ENCODE data around the gene RIN3.

The RIN3 gene

DNA sequence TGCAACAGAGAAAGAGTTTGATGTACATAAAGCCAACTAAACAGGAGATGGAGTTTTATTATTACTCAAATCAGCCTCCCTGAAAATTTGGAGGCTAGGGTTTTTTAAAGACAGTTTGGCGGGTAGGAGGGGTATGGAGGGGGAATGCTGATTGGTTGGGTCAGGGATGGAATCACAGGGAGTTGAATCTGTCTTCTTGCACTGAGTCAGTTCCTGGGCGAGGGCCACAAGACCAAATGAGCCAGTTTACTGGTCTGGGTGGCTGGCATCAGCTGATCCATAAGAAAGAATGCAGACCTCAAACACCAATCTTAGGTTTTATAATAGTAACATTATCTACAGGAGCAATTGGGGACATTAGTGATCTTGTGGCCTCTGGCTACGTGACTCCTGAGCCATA, 64.9 kb downstream of the RIN3 start:
- DNase-seq = no peak

GRCh38 chr14:92579244-92579936, 65.8 kb downstream of the RIN3 start:
- no peak for DNase-seq

DNA sequence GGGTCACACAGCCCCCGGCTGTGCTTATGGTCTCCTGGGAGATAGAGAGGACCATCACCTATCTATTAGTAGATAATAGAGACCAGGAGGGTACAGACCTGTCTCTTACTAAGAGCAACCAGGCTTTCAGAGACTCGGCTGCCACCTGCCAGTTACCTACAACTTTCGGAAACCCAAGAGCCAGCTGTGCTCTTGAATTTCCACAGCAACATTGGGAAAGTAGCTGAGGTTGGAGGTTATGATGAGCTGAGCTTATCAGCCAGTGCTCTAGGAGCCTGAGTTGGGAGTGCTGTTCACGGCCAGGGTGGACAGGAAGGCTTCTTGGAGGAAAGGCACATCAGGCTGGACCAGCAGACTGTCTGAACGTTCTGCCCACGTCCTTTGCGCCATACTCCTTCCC, 67.6 kb downstream of the RIN3 start:
- no peak for DNase-seq

- no peak for DNase-seq
Observed at GRCh38 chr14:92581966-92582566, 68.5 kb downstream of the RIN3 start.

- DNase-seq = peak; percentile 48
Observed at GRCh38 chr14:92582706-92583452, 69.3 kb downstream of the RIN3 start.

GRCh38 chr14:92584220-92584619, 70.6 kb downstream of the RIN3 start:
- no peak for DNase-seq

DNA sequence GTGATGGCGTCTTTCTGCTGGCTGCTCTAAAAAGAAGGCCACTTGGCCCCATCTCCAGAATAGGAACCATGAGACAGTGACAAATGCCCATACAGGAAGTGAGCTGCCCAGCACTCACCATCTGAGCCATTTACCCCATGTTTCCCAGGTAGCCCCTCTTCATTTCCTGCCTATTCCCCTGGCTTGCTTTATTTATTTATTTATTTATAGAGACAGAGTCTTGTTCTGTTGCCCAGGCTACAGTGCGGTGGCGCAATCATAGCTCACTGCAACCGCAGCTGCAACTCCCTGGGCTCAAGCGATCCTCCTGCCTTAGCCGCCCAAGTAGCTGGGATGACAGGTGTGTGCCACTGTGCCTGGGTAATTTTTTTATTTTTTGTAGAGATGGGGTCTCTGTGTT, 71.2 kb downstream of the RIN3 start:
- DNase-seq = no peak

DNA sequence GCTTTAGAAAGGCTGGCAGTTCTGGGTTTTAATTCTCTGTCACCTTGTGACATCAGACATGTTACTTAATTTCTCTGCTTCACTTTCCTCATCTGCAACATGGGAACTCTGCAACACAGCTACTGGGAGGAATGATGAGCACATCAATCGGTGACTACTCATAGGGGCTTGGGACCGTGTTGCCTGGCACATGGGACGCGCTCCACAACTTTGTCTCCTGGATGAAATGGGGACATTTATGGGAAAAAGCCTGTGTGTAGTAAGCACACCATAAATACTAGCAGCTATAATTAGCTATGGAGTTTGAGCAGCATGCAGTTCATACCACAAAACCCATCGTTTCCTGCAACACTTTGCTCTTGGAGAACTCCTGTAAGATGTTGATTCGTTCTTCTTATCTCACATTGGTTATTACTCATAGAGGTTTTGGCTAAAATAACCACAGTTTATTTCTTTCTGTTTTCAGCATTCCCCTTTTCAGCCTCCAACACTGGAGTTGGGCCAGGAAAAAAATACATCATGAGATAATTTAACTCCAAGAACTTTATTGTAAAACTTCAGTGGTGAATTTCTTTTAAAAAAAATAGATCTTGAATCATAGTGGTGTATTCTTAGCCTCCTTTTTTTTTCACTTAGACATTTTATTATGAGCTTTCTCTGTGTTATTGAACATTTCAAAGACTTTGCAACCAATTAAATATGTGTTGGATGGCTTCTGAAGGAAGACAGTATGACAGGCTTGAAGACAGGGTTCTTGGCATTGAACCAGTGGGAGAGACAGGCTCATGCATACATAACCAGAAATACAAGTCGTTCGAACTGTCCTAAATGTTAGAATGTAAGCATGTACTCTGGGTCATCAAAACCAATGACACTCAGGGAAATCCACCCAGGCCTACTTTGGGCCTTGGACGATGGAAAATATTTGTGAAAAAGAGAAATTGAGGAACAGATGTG, 72.7 kb downstream of the RIN3 start:
- peak; percentile 64 for DNase-seq

GRCh38 chr14:92586963-92587699, 73.5 kb downstream of the RIN3 start:
- DNase-seq = peak; percentile 53

- DNase-seq = no peak
Observed at GRCh38 chr14:92587700-92588085, 74.1 kb downstream of the RIN3 start.

- no peak for DNase-seq
Observed at GRCh38 chr14:92589213-92589852, 75.8 kb downstream of the RIN3 start.

- no peak for DNase-seq
Observed at GRCh38 chr14:92590176-92590575, 76.6 kb downstream of the RIN3 start.

DNA sequence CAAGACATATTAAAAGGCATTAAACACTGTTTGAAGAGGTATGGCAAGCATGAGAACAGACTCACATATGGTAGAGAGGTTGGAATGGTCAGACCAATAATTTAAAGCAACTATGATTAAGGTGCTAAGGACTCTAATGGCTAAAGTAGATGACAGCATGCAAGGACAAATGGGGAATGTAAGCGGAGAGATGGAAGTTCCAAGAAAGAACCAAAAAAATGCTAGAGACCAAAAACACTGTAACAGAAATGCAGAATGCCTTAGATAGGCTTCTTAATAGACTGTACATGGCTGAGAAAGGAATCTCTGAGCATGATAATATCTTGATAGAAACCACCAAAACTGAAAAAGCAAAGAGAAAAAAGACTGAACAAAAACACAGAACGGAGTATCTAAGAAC, 77.4 kb downstream of the RIN3 start:
- no peak for DNase-seq

DNA sequence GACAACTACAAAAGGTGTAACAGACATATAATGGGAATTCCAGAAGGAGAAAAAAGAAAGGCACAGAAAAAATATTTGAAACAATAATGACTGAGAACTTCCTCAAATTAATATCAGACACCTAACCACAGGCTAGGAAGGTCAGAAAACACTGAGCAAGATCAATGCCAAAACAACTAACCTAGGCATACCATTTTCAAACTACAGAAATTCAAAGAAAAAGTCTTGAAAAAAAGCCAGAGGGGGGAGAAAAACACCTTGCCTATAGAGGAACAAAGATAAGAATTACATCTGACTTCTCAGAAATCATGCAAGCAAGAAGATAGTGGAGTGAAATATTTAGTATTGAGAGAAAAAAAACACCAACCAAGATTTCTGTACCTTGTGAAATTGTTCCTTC, 77.8 kb downstream of the RIN3 start:
- no peak for DNase-seq

GRCh38 chr14:92595267-92595666, 81.7 kb downstream of the RIN3 start:
- DNase-seq = no peak

DNA sequence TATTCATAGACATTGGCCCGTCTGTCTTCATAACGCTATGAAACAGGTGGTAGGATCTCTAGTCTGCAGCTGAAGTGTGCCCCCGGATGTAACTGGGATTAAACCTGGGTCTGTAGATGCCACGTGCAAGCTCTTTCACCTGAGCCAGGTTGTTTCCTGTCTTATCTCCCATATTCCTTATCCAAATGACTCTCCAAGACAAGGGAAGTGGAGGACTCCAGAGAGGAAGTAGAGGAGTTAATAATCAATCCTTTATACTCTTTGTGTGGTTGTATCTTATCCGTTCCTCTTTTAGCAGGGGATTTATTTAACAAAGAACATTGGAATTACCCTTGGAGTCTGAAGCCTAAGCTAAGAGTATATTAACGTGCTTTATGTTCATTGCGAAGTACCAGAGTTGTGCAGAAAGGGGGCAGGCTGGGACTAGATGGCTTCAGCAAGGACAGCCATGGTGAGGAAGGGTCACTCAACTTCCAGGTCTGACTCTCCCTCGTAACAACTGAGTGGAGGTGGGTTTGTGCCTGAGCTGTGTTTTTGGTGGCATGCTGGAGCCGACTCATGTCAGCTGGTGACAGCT, 82.8 kb downstream of the RIN3 start:
- no peak for DNase-seq

DNA sequence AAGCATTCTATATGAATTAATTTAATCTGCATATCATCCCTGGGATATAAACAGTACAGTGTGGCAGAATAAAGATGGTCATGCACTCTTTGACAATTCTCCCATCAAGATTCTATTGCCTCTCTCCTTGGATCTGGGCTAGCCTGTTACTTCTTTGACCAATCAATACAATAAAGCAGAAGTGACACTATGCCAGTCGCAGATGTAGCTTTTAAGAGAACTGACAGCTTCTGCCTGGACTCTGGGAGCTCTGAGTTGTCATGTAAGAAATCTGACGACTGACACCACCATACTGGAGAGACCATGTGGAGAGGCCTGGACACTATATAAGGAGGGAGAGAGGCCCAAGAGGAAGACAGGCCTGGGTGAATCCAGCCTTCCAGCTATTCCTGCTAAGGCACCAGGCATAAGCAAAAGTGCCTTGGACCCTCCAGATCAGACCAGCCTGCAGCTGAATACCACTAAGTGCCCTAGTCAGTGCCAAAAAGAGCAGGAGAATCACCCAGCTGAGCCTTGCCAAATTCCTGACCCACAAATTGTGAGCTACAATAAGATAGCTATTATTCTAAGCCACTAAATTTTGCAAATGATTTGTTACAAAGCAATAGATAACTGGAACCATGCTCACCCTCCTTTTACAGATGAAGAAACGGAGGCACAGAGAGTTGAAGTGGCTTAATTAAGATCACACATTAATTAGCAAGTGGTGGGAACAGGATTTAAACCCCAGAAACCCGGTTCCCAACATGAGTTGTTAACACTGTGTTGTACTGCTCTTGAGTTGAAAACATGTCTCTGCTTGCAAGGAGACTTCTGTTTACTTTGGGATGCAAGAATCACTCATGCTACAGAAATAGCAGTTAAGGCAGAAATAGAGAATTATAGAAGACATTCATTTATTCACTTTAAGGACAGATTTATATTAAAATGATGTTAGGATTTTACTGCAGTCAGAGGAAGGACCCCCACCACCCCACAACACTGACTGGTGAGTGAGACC, 84.6 kb downstream of the RIN3 start:
- no peak for DNase-seq

DNA sequence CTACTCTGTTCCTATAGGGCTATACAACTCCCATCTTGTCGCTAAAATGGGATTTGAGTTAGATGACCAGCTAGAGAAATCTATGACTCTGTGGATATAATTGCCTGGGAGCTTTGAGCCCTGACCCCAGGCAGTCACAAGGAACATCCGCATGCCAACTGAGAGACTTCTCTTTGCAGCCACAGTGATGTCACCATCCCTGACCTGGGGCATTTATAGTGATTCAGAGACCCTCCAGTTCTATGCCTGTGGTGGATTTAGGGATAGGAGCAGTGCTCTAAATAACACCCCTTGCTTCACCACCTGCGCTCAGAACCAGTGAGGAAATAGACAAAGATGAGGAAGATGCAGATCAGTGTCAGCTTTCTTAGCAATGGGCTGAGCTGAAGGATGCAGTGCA, 86.2 kb downstream of the RIN3 start:
- DNase-seq = no peak

DNA sequence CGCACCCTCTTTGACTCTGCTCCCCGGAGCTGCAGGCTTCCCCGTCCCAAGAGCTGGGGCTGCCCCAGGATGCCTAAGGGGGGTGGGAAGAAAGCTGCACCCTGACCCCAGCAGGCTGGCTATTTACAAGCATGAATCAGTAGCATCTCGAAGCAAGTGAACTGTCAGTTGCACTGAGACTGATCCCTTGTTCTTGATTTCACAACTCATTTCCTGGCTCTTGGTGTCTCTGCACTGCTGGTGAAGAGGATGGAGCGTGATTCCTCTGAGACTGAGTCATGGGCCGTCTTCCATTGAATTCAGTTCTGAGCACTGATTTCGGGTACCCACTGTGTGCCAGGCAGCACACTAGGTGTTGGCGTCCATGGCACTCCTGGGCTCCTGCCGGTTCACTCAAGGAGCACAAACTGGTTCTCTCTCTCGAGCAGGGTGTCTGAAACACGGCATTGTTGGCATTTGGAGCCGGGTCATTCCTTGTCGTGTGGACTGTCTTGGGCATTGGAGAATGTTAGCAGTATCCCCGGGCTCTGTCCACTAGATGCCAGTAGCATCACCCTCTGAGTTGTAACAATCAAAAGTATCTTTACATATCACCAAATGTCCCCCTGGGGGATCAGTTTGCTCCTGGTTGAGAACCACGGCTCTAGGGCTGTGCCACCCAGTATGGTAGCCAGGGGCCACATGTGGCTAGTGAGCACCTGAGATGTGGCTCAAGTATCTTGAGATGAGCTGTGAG, 86.9 kb downstream of the RIN3 start:
- DNase-seq = no peak

Data from CD4-positive, alpha-beta T cell treated with Interleukin-10 for 1 hour (primary cell).